Fibroblast of pulmonary artery (primary cell): Measurements from ENCODE around the gene PTPA.

ENCODE experiments used
- DNase-seq: peaks from one replicate; pipeline ENCODE4 v3.0.0-alpha.2; 2010; ENCODE audit warnings: low read depth
- H3K4me3 ChIP-seq: replicated peaks from 2 replicates; pipeline ENCODE4 v1.5.1; 2011; ENCODE audit warnings: low read depth, mild to moderate bottlenecking, control low read depth, low read length, moderate library complexity
- TF ChIP-seq, protein P1 (sequence below): IDR thresholded peaks from 2 replicates; pipeline ENCODE4 v1.5.1; 2011; ENCODE audit warnings: mild to moderate bottlenecking, control low read depth, low read length, inconsistent platforms; ENCODE audit errors: missing control alignments

Gene PTPA

DNA sequence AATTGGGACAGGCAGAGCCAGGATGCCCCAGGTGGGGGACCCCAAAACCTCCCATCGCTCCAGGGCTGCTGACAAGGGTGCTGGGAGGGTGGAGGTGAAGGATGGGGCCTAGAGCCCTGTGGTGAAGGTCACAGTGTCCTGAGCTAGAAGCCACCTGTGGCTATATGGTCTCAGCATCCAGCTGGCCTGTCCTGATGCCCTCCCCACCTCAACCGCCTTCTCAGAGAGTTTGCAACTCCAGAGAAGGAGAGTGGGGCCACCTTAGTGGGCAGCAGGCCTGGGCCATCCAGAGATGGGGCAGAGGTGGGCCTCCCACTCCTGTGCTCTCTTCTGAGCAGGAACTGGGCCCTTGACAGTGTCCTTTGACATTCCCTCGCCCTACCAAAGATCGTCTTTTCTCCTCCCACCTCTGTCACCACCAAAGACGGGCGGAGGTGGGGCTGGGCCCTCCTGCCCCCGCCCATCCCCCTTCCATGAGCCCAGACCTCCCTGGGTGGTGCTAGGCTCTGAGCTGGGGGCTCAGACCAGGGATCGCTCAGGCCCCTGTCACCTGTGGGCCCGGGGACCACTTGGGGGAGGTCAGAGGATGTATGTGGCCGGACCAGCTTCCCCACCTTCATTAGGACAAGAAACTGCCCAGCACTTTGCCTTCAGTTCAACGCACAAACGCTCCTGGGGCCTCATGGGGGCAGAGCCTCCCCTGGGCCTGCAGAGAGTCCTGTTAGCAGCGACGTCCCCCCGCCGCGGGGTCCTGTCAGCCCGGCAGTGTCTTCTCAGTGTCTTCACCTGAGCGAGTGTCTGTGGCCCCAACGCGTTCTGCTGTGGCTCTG is 40.3 kb upstream of the PTPA start:
- TF ChIP-seq, protein P1, sequence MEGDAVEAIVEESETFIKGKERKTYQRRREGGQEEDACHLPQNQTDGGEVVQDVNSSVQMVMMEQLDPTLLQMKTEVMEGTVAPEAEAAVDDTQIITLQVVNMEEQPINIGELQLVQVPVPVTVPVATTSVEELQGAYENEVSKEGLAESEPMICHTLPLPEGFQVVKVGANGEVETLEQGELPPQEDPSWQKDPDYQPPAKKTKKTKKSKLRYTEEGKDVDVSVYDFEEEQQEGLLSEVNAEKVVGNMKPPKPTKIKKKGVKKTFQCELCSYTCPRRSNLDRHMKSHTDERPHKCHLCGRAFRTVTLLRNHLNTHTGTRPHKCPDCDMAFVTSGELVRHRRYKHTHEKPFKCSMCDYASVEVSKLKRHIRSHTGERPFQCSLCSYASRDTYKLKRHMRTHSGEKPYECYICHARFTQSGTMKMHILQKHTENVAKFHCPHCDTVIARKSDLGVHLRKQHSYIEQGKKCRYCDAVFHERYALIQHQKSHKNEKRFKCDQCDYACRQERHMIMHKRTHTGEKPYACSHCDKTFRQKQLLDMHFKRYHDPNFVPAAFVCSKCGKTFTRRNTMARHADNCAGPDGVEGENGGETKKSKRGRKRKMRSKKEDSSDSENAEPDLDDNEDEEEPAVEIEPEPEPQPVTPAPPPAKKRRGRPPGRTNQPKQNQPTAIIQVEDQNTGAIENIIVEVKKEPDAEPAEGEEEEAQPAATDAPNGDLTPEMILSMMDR: no peak
- no peak for DNase-seq
- no peak overlapping the region for H3K4me3 ChIP-seq

DNA sequence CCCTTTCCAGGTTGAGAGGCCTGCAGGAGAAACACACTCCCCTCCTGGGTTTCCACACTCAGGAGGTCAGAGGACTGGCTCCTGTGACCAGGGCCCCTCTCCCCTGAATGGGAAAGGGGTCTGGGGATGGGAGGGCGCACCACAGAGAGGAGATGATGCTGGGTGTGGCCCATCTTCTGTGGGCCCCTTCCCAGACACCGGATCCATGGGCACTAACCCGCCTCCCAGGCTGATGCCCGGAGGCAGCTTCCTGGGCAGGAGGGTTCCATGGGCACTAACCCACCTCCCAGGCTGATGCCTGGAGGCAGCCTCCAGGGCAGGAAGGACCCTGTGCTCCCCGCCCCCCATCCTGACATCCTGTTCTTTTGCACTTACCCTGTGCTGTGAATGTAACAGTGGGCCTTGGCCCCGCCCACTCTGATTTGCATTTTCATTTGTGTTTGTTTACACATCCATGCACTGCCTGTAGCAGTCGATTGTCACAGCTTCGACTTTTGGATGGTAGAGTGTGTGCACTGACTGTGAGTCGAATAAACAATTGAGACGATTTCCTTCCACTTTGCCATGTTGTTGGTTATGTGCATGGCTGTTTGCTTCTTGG is 39.6 kb upstream of the PTPA start:
- no peak overlapping the region for H3K4me3 ChIP-seq
- no peak for DNase-seq
- TF ChIP-seq, protein P1: no peak

DNA sequence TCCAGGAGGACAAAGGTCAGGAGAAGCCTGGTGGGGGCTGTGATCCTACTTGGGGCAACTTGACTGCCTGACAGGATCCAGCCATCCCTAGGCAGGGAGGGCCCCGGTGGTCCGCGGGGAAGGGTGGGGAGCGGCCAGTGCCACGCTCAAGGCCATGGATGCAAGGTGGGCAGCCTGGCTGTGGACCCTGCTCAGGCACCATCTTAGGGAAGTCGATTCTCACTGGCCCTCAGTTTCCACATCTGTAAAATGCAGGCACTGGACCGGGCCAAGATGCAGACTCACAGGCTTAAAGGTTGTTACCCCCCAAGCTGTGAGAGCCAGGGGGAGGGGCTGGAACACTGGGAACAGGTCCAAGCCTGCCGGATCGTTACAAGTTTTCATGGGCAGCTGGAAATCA is 39.0 kb upstream of the PTPA start:
- TF ChIP-seq, protein P1: no peak
- H3K4me3 ChIP-seq: no peak overlapping the region
- no peak for DNase-seq

DNA sequence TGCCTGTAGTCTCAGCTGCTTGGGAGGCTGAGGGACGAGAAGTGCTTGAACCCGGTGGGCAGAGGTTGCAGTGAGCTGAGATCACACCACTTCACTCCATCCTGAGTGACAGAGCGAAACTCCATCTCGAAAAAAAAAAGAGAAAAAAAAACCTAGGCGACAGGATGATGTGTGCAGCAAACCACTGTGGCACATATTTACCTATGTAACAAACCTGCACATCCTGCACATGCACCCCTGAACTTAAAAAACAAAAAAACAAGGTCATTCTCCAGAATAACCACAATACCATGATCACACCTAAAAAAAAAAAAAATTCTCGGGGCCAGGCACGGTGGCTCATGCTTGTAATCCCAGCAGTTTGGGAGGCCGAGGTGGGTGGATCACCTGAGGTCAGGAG is 37.8 kb upstream of the PTPA start:
- no peak for DNase-seq
- H3K4me3 ChIP-seq: no peak overlapping the region
- TF ChIP-seq, protein P1: no peak

DNA sequence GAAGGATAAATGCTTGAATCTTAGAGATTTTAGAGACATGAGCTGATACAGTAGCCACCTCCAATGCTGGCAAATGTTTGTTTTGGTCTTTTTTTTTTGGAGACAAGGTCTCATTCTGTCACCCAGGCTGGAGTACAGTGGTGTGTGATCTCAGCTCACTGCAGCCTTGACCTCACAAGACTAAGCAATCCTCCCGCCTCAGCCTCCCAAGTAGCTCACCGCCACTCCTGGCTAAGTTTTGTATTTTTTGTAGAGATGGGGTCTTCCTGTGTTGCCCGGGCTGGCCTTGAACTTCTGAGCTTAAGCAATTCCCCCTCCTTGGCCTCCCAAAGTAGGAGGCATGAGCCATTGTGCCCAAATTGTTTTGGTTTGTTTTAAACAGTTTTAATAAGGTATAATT is 37.1 kb upstream of the PTPA start:
- TF ChIP-seq, protein P1: no peak
- no peak overlapping the region for H3K4me3 ChIP-seq

DNA sequence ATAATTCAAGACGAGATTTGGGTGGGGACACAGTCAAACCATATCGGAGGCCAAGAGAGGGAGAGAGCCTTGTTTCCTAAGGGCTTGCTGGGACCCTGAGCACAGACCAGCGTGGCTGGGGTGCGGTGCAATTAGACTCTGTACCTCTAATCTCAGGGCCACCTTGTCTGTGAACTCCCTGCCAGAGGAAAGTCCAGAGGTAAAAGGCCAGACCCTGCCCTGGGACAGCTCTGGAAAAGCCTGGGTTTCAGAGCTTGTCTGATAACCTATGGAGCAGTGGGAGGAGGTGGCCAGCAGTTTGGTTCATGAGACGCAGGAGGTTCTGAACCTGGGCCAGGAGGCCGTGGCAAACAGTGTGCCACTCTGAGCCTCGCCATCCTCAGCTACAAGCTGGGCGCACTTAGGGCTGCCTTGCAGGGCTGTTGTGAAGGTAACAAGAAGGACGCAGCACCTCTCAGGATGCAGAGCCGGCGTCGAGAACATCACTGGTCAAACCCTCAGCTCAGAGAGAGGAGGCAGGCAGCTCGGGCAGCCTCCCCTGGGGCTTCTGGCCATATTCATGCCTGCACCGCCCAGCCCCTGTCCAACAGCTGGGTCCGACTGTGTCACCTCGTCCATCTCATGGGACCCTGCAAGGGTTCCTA is 35.1 kb upstream of the PTPA start:
- DNase-seq: no peak
- TF ChIP-seq, protein P1: no peak
- no peak overlapping the region for H3K4me3 ChIP-seq

More for the DNA sequence above, 37.1 kb upstream of the PTPA start:
- DNase-seq: no peak
